Mesenchymal stem cell (in vitro differentiated cells and primary cell): Measurements from ENCODE around the gene STX10.

ENCODE experiments used
- DNase-seq: peaks from one replicate; pipeline ENCODE4 v3.0.0-alpha.2; 2013
- H2AFZ ChIP-seq: one replicate; pipeline ENCODE4 v1.6.1; 2013; ENCODE audit warnings: low read depth, mild to moderate bottlenecking, control low read depth, inconsistent platforms, low read length, moderate library complexity
- H2AK5ac ChIP-seq: 2 replicates; pipeline ENCODE4 v1.6.1; 2013; ENCODE audit warnings: low read length, moderate library complexity, mild to moderate bottlenecking, inconsistent platforms; ENCODE audit not compliant: severe bottlenecking
- H2BK120ac ChIP-seq: one replicate; pipeline ENCODE4 v1.6.1; 2013; ENCODE audit warnings: low read depth, mild to moderate bottlenecking, inconsistent platforms, low read length, moderate library complexity
- H2BK12ac ChIP-seq, 2 experiments: one replicate each; pipeline ENCODE4 v1.6.1; 2013; ENCODE audit warnings: inconsistent platforms in 2 of 2, low read length in 2 of 2, mild to moderate bottlenecking in 2 of 2, moderate library complexity in 2 of 2, control low read depth in 1 of 2
- H2BK15ac ChIP-seq: one replicate; pipeline ENCODE4 v1.6.1; 2013; ENCODE audit warnings: mild to moderate bottlenecking, low read depth, inconsistent platforms; ENCODE audit not compliant: poor library complexity, severe bottlenecking
- H2BK5ac ChIP-seq: 2 replicates; pipeline ENCODE4 v1.6.1; 2013; ENCODE audit warnings: low read depth, mild to moderate bottlenecking, low read length, control low read depth, inconsistent platforms; ENCODE audit not compliant: poor library complexity, severe bottlenecking
- H3K14ac ChIP-seq, 2 experiments: one replicate each; pipeline ENCODE4 v1.6.1; 2013; ENCODE audit warnings: inconsistent platforms in 2 of 2, low read length in 2 of 2, control low read depth in 1 of 2, mild to moderate bottlenecking in 1 of 2, moderate library complexity in 1 of 2
- H3K18ac ChIP-seq, 2 experiments: one replicate each; pipeline ENCODE4 v1.6.1; 2013; ENCODE audit warnings: inconsistent platforms in 2 of 2, low read length in 2 of 2, control low read depth in 1 of 2, low read depth in 1 of 2, mild to moderate bottlenecking in 1 of 2
- H3K23ac ChIP-seq, 2 experiments: one replicate each; pipeline ENCODE4 v1.6.1; 2013; ENCODE audit warnings: inconsistent platforms in 2 of 2, low read length in 2 of 2, mild to moderate bottlenecking in 2 of 2, moderate library complexity in 2 of 2, control low read depth in 1 of 2
- H3K27ac ChIP-seq: 2 replicates; pipeline ENCODE4 v1.5.1; 2013; ENCODE audit warnings: mild to moderate bottlenecking, moderate library complexity, low read length, control low read depth, inconsistent platforms; ENCODE audit not compliant: poor library complexity, severe bottlenecking
- H3K27me3 ChIP-seq, 2 experiments: 2 replicates each; pipeline versions ENCODE4 v1.6.1 to v1.7.0; 2013; ENCODE audit warnings: low read length in 2 of 2, mild to moderate bottlenecking in 2 of 2, moderate library complexity in 2 of 2, control low read depth in 1 of 2, inconsistent platforms in 1 of 2; ENCODE audit not compliant: control insufficient read depth in 1 of 2, insufficient read depth in 1 of 2
- H3K36me3 ChIP-seq, 2 experiments: 2 replicates each; pipeline versions ENCODE4 v1.6.1 to v1.7.0; 2013; ENCODE audit warnings: low read length in 2 of 2, control low read depth in 1 of 2, inconsistent platforms in 1 of 2, low read depth in 1 of 2, mild to moderate bottlenecking in 1 of 2; ENCODE audit not compliant: insufficient read depth in 2 of 2, control insufficient read depth in 1 of 2
- H3K4ac ChIP-seq, 2 experiments: one replicate each; pipeline ENCODE4 v1.6.1; 2013; ENCODE audit warnings: inconsistent platforms in 2 of 2, low read length in 2 of 2, mild to moderate bottlenecking in 2 of 2, moderate library complexity in 2 of 2, control low read depth in 1 of 2, low read depth in 1 of 2
- H3K4me1 ChIP-seq: 2 replicates; pipeline ENCODE4 v1.6.1; 2013; ENCODE audit warnings: low read depth, low read length, control low read depth; ENCODE audit not compliant: control insufficient read depth, insufficient read depth
- H3K4me2 ChIP-seq: 2 replicates; pipeline ENCODE4 v1.6.1; 2013; ENCODE audit warnings: low read length, mild to moderate bottlenecking, inconsistent platforms; ENCODE audit not compliant: poor library complexity, severe bottlenecking
- H3K4me3 ChIP-seq, 2 experiments: 2 replicates each; pipeline versions ENCODE4 v1.5.1 to v1.7.0; 2013; ENCODE audit warnings: low read length in 2 of 2, mild to moderate bottlenecking in 2 of 2, control low read depth in 1 of 2, low read depth in 1 of 2; ENCODE audit not compliant: insufficient read depth in 1 of 2
- H3K79me1 ChIP-seq: replicated peaks from 2 replicates; pipeline ENCODE4 v1.6.1; 2013; ENCODE audit warnings: mild to moderate bottlenecking, control low read depth, low read length, inconsistent platforms; ENCODE audit not compliant: poor library complexity, severe bottlenecking
- H3K9ac ChIP-seq: 2 replicates; pipeline ENCODE4 v1.7.0; 2013; ENCODE audit warnings: mild to moderate bottlenecking, low read length, moderate library complexity
- H3K9me3 ChIP-seq: 2 replicates; pipeline ENCODE4 v1.7.0; 2013; ENCODE audit warnings: mild to moderate bottlenecking, low read length; ENCODE audit not compliant: control insufficient read depth
- H4K8ac ChIP-seq: one replicate; pipeline ENCODE4 v1.6.1; 2013; ENCODE audit warnings: inconsistent platforms, mild to moderate bottlenecking, low read length, moderate library complexity
- H4K91ac ChIP-seq: one replicate; pipeline ENCODE4 v1.6.1; 2013; ENCODE audit warnings: mild to moderate bottlenecking, low read length, inconsistent platforms
- WGBS: methylation state at CpG from one replicate; pipeline ENCODE4 v1.1.7; 2013; ENCODE audit warnings: mixed read lengths; 5-methylcytosine and 5-hydroxymethylcytosine counted together

The STX10 gene

GRCh38 chr19:13094106-13094504, 56.1 kb downstream of the STX10 start:
- Histone ChIP-seq H3K14ac (no peak overlapping the region), H3K23ac (no peak overlapping the region), H3K4ac (no peak overlapping the region), H3K36me3 (peaks cover 0 to 52% of the 10 kb centered on the region in 2 experiments), H3K4me2 (no peak overlapping the region), H4K91ac (no peak overlapping the region), H3K4me3 (no peak overlapping the region), H2BK120ac (no peak overlapping the region), H2BK5ac (no peak overlapping the region), H2BK15ac (no peak overlapping the region), H3K4me1 (peaks cover 53% of the 10 kb centered on the region), H2BK12ac (no peak overlapping the region), H2AK5ac (no peak overlapping the region), H3K9me3 (no peaks in the 10 kb centered on the region), H3K79me1 (no peaks in the 10 kb centered on the region), H2AFZ (no peak overlapping the region), H4K8ac (no peak overlapping the region), H3K27me3 (peaks cover 0 to 50% of the 10 kb centered on the region in 2 experiments), H3K18ac (no peak overlapping the region), H3K27ac (no peak overlapping the region), H3K9ac (no peak overlapping the region)
- no peak for DNase-seq
- WGBS: 8% methylated on average over 5 of the region's 5 CpGs
